ENCODE results near the gene GOLGA6A.

DNA sequence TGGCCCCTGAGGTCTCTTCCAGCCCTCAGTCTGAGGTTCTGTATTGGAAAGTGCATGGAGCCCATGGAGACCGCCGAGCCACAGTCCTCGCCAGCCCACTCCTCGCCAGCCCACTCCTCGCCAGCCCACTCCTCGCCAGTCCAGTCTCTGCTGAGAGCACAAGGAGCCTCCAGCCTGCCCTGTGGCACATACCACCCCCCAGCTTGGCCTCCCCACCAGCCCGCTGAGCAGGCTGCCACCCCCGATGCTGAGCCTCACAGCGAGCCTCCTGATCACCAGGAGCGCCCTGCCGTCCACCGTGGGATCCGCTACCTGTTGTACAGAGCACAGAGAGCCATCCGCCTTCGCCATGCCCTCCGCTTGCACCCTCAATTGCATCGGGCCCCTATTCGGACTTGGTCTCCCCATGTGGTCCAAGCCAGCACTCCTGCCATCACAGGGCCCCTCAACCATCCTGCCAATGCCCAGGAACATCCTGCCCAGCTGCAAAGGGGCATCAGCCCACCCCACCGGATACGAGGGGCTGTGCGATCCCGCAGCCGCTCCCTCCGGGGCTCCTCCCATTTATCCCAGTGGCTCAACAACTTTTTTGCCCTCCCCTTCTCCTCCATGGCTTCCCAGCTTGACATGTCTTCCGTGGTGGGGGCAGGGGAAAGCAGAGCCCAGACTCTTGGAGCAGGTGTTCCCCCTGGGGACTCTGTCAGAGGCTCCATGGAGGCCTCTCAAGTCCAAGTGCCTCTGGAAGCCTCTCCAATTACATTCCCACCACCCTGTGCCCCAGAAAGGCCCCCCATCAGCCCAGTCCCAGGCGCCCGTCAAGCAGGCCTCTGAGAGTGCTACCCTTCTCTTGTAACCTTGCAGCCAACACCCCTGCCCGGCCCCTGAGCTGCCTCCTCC, 47.0 kb downstream of the GOLGA6A start:
- no peak for TF ChIP-seq TCF7L2 (IDR thresholded peaks at IDR 0.05; ENCODE audit: low read depth, low read length)
- no peak for TF ChIP-seq MIER1 (IDR thresholded peaks at IDR 0.05; ENCODE audit: low read depth)
- no peak for TF ChIP-seq EZH2 (IDR thresholded peaks at IDR 0.05; ENCODE audit: borderline replicate concordance, low read depth, low read length)
- TF ChIP-seq ZNF217 (CRISPR knock-in tag; IDR thresholded peaks at IDR 0.05): no peak
- no peak for TF ChIP-seq TARDBP (IDR thresholded peaks at IDR 0.05)
- no peak for TF ChIP-seq HNRNPL (IDR thresholded peaks at IDR 0.05; ENCODE audit: low read depth, low read length)
- TF ChIP-seq, protein P1, sequence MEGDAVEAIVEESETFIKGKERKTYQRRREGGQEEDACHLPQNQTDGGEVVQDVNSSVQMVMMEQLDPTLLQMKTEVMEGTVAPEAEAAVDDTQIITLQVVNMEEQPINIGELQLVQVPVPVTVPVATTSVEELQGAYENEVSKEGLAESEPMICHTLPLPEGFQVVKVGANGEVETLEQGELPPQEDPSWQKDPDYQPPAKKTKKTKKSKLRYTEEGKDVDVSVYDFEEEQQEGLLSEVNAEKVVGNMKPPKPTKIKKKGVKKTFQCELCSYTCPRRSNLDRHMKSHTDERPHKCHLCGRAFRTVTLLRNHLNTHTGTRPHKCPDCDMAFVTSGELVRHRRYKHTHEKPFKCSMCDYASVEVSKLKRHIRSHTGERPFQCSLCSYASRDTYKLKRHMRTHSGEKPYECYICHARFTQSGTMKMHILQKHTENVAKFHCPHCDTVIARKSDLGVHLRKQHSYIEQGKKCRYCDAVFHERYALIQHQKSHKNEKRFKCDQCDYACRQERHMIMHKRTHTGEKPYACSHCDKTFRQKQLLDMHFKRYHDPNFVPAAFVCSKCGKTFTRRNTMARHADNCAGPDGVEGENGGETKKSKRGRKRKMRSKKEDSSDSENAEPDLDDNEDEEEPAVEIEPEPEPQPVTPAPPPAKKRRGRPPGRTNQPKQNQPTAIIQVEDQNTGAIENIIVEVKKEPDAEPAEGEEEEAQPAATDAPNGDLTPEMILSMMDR (IDR thresholded peaks at IDR 0.05 in 2 of 3, conservative IDR thresholded peaks at IDR 0.05 in 1 of 3; ENCODE audit: insufficient read depth in 2 of 3, low read depth in 1 of 3, low read length in 3 of 3): no peak
- no peak for TF ChIP-seq TAF1 (IDR thresholded peaks at IDR 0.05; ENCODE audit: control insufficient read depth, extremely low read depth, insufficient read depth, low read length, severe bottlenecking)
- TF ChIP-seq CTBP1 (IDR thresholded peaks at IDR 0.05; ENCODE audit: borderline replicate concordance): no peak
- TF ChIP-seq POLR2A (conservative IDR thresholded peaks at IDR 0.05): no peak

Measured in K562 (cell line).